A673 (cell line): ENCODE measurements around the gene USP10.

ENCODE experiments used
- EZH2 ChIP-seq: fragments of 200-600 bp; sonication (generic); IDR thresholded peaks from 2 replicates; pipeline ENCODE4 v1.6.1; 2017; ENCODE audit warnings: borderline replicate concordance, low read depth, mild to moderate bottlenecking, mixed read lengths, antibody characterized with exemption, low read length; ENCODE audit not compliant: poor library complexity, severe bottlenecking
- TF ChIP-seq, protein P1 (sequence below): fragments of 300-800, 200-600 bp; sonication (generic); conservative IDR thresholded peaks from 2 replicates; pipeline ENCODE4 v1.5.1; 2017; ENCODE audit warnings: low read depth, mild to moderate bottlenecking, antibody characterized with exemption, low read length, moderate library complexity, mixed read lengths

DNA sequence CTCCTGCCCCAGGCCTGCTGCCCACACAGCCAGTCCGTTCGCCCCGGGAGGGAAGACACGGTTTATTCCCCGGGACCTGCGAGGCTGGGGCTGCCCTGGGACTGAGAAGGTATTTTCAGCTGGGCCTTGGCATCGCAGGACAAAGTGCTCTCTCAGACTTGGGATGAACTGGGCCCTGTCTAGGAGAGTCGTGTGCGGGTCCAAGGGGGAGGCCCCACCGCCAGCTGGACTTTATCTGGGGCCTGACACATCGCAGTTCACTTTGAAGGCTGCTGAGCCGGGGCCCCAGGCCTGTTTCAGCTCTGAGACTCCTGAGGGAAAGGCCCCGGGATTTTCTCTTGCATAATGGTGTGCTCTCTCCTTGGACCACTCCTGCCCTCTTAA is 126.8 kb downstream of the USP10 start:
- TF ChIP-seq, protein P1, sequence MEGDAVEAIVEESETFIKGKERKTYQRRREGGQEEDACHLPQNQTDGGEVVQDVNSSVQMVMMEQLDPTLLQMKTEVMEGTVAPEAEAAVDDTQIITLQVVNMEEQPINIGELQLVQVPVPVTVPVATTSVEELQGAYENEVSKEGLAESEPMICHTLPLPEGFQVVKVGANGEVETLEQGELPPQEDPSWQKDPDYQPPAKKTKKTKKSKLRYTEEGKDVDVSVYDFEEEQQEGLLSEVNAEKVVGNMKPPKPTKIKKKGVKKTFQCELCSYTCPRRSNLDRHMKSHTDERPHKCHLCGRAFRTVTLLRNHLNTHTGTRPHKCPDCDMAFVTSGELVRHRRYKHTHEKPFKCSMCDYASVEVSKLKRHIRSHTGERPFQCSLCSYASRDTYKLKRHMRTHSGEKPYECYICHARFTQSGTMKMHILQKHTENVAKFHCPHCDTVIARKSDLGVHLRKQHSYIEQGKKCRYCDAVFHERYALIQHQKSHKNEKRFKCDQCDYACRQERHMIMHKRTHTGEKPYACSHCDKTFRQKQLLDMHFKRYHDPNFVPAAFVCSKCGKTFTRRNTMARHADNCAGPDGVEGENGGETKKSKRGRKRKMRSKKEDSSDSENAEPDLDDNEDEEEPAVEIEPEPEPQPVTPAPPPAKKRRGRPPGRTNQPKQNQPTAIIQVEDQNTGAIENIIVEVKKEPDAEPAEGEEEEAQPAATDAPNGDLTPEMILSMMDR, result no peak
- no peak for TF ChIP-seq EZH2
